DMS53 treated with DMSO at 0.1 percent for 48 hours (cell line): ENCODE data around the gene CHRNA3.

Source experiments
- DNase-seq: peaks from one replicate; lab custom pipeline; 2025; ENCODE audit not compliant: unreplicated experiment; lab: John Stamatoyannopoulos, UW

The CHRNA3 gene

DNA sequence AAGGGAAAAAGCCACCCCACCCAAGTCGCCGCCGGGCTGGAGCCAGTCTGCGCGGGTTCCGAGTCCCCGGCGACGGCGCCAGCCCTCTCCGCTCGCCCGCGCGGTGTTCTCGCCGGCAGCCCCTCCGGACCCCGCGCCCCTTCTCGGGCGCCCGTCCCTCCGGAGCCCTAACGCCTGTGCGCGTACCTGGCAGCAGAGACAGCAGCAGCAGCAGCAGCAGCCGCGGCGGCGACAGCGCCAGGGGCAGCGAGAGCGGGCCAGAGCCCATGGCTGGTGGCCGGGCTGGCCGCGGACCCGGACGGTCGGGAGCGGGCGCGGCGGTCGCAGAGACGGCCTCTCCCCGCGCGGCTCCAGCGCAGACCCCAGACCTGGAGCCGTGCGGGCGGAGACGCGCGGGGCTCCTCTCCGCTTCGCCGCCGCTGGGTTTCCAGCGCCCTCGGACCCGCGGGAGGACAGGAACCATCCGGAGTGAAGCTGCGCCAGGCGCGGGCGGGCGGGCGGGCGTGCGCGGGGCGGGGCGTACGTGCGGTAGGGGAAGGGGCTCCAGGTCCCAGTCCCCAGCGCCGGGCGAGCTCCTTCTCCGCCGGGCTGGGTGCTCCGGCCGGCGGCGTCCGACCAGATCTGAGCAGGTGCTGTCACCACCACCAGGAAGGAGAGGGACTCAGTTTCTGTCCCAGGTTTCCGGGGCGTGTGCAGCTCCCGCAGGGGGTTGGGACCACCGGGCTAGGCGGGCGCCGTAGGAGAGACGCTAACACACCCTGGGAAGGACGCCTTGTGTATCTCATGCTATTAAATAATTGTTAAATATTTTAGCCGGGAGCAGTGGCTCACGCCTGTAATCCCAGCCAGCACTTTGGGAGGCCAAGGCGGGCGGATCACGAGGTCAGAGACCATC, at the start of gene CHRNA3:
CHRNA3 (minus strand) TSS at position 470 of the 895 bp plus-strand sequence; CDS start at position 268, 202 bp downstream.
- no peak for DNase-seq

DNA sequence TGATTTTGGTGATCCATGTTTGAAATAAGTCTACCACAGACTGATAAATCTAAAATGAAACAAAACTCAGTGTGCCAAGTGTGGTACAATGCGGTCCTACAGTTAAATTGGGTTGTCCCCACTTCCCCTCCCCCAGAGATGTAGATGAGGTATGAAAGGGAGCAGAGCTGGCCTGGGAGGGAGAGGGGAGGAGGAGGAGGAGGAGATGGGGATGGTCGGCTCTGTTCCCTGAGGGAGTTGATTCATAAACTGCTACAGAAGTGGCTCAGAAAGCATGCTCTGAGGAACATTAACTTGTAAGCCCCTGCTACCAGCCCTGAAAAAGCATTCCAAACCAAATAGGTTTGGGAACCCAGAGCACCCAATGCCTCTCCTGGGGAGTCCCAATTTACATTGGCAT, 48.2 kb upstream of the CHRNA3 start:
- DNase-seq: no peak

DNA sequence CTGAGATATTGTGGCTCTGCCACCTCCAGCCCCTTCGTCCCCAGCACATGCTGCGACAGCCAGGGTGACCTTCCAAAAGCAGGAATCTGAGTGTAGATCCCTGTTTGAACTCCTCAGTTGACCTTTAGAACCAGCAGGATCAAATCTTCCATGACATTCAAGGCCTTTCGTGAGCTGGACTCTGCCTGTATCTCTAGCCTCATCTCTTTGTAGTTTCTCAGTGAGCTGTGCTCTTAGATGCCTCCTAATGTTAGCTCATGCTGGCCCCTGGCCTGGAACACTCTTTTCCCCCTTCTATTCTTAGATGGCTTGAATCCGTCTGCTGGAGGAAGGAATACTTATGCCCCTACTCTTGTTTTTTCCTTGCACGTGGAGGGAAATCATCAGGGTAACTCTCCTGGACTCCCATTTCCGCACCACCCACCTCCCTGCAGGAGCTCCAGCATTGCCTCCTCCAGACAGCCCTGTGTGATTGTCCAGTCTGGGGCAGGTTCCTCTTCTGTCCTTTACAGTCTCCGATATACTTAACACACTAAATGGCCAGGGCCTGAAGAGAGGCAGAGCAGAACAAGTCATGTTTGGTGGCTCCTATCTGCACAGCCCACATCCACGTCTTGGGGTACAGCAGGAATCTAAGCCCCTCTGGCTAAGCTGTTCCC, 46.9 kb upstream of the CHRNA3 start:
- DNase-seq: no peak

DNA sequence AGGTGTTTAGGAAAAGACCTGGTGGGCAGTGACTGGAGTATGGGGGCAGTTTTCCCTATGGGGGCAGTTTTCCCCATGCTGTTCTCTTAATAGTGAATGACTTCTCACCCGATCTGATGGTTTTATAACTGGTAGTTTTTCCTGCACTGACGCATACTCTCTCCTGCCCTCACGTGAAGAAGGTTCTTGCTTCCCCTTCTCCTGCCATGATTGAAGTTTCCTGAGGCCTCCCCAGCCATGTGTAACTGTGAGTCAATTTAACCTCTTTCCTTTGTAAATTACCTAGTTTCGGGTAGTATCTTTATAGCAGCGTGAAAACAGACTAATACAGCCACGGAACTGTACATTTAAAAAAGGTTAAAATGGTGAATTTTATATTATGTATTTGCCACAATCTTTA, 45.2 kb upstream of the CHRNA3 start:
- no peak for DNase-seq

DNA sequence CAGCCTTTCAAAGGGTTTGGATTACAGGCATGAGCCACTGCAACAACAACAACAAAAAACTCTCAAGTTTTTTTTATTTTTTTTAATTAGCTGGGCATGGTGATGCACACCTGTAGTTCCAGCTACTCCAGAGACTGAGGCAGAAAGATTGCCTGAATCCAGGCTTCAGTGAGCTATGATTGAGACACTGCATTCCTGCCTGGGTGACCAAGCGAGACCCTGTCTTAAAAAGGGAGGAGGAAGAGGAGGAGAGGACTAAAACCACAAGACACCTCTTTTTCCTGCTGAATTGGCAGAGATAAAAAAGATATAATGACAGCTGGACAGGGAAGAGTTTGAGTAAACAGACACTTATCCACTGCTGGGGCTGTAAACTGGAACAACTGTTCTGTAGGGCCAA, 42.9 kb upstream of the CHRNA3 start:
- DNase-seq: no peak

DNA sequence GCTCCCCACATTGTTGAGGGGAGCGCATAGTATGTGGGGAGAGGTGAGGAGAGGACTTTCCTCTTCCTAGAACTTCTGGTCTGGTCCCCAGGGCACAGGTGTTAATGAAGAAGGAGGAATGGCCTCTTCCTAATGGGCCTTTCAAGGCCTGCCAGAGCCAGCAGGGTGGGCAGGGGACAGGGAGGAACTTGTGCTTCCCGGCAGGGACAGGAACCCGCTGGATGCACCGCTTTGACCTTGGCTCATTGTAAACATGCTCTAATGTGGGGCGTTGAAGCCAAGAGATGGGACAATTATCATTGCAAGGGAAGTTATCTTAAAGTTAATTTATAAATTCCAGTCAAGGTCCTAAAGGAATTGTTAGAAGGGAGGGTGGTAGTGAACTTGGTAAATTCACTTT, 41.2 kb upstream of the CHRNA3 start:
- no peak for DNase-seq

DNA sequence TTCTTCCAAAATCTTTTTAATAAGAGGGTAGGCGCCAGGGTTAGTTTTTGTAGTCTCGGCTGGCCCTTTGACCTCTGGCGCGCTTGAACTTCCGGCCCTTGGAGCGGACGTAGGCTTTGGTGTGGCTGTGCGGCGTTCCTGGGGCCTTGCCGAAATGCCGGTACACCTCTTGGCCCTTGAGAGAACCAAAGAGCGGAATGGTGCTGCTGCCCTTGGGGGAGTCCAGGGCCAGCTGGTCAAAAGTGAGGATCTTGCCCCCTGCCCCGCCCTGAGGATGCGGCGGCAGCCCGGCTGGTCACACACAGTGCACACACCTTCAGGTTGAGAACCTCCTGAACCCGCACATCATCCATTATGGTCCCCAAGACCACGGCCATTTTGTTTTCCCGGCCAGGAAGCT, 40.2 kb upstream of the CHRNA3 start:
- no peak for DNase-seq

DNA sequence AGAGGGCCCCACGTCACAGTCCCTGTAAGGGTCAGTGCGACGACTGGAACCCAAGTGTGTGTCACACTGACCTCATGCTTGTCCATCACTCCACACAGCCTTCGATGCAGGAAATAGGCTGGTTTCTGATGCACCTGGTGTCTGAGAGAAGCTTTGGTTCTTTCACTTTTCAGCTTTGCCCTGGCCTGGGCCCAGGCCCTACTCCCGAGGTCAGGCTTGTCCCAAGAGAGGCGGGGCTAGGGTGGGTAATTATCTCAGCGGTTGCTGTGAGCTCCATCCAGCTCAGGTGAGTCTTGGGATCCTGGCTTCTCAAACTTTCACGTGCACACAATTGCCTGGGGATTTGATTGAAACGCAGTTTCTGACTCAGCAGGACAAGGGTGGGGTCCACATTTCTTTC, 39.8 kb upstream of the CHRNA3 start:
- DNase-seq: no peak

DNA sequence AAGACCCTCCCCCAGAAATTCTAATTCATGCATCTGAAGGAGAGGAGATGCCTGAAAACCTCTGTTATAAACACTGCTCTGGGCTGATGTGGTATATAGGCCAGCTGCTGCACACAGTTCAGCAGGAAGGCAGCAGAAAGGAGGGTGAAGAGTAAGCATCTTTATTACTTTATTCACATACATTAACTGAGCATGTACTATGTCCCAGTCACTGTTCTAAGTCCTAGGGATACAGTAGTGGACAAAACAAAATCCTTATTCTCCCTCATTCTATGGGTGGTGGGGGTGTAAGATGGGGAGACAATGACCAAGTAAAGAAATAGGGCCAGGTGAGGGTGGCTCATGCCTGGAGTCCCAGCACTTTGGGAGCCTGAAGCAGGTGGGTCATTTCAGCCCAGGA, 38.0 kb upstream of the CHRNA3 start:
- DNase-seq: no peak

DNA sequence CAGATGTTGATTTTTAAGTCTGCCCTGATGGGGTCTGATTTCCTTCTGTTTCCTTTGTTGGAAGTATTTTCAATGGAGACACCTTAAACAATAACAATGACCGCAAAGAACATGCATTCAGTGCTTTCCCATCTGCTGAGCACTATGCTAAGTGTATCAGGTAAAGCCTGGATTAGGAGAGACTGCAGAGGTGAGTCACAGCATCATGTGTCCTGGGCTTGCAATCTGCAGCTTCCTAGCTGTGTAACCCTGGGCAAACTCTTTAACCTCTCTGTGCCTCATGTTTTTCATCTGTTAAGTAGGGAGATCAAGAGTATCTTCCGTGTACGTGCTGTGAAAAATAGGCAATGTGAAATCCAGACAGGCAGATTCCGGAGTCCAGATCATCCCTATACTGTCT, 33.5 kb upstream of the CHRNA3 start:
- no peak for DNase-seq

DNA sequence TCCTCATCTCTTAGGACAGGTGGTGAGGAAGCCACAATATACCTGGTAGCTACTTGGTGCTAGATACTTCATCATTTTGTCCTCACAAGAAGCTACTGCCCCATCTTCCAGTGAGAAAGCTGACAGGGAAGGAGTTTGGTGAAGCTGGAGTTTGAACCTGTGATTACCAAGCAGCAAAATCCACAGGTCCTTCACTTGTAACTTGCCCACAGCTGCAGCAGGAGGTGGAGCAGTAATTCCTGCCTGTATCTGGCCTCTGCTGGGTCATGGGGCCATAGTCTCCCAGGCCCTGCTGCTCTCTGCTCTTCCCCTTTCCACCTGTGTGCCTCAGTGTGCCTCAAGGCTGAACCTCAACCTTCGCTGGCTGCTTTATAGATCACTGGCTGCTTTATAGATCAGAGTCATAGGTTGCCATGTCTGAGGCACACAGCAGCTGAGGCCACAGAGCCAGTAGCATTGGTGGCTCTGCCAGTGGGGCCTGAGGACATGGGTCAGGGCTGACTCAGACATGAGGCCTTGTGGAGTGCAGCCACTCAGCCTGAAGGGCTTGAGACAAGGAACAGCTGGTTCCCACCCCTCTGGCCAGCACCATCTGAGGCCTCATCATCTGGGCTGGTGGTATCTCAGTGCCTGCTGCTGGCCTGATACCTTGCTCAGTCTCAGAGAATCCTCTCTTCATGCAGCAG, 31.3 kb upstream of the CHRNA3 start:
- no peak for DNase-seq

DNA sequence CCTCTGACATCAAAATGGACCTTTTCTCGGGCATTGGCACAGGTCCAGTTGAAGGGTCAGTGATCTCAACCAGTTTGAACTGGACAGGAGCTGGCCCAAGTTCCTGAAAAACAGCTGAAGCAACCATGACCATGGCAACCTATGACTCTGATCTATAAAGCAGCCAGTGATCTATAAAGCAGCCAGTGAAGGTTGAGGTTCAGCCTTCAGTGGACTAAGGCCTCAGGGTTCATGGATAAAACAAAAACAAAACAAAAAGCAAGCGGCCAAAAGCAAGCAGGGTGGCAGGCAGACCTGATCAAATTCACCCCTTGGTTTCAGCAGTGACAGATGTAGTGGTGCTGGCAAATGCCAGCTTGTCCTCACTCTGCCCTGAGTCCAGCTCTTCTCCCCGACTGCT, 30.2 kb upstream of the CHRNA3 start:
- no peak for DNase-seq

DNA sequence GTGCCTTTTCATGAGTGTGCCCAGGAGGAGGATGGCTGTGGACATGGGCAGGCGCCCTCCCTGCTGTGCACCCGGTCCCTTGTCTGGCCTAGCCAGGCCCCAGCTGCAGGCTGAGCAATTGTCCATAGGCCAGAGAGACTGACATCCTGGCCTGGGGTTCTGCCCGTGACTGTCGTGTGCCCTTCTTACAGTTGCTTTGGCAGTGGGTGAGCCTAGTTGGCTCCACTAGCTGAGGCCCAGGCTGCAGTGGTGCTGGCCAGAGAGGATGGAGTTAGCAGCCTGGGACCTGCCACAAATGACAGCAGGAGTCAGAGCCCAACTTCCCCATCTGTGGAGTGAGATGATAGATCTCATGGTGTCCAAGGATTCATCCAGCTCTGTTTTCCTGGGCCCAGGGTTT, 29.2 kb upstream of the CHRNA3 start:
- DNase-seq: no peak

DNA sequence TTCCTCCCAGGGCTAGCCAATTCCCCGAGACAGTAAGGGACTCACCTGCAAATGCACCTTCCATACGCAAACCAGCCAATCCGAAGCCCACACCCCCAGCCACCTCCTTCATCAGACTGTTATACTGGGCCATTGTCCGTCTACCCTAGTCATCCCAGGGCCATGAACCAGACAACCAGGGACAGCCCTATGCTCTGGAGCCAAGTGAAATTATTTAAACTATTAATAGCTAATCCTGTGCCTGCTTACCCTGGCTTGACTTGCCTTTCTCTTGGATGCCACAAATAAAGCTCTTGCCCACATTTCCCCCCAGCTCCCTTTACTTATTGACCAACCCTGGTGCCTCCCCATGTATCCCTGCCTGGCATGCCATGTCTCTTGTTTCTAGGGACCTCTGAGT, 24.2 kb upstream of the CHRNA3 start:
- no peak for DNase-seq

DNA sequence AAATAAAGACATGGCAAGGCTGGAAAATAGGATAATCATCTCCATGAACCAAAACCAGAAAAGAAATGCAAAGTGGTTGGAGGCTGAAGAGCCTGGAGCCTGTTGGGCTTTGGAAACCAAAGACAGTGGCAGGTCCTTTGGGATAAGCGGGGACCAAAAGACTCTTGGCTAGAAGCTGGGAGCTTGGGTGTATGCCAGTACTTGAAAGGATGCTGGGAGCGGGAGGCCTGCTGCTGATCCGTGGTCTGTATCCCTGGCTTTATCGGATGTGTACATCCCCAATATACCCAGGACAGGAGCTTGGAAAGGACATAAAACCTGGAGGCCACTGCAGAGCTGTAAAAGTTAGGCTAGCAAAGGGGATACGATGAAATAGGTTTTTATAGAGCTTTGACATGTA, 21.5 kb upstream of the CHRNA3 start:
- DNase-seq: no peak

DNA sequence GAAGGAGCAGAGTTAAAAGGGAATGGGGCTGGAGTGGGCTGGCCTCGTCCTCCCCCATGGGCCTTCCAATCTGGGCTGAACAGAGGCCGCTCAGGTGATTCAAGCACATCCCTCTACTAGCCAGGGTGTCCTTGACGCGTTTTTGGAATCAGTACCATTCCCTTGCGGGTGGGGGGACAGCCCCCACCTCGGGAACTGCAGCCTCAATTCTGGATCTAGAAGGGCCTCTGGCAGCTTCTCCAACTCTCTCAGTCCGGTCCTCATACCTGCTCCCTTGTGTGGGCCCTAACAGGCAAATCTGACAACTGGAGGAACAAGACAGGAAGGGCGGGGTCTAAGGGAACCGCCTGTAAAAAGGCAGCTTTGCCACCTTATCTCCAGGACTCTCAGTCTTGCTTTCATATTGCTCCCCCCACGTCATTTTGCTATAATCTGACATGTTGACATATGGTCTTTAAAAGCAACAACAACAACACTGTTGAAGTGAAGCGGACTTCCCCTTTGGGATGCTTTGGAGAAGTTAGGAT, 21.0 kb upstream of the CHRNA3 start:
- no peak for DNase-seq

DNA sequence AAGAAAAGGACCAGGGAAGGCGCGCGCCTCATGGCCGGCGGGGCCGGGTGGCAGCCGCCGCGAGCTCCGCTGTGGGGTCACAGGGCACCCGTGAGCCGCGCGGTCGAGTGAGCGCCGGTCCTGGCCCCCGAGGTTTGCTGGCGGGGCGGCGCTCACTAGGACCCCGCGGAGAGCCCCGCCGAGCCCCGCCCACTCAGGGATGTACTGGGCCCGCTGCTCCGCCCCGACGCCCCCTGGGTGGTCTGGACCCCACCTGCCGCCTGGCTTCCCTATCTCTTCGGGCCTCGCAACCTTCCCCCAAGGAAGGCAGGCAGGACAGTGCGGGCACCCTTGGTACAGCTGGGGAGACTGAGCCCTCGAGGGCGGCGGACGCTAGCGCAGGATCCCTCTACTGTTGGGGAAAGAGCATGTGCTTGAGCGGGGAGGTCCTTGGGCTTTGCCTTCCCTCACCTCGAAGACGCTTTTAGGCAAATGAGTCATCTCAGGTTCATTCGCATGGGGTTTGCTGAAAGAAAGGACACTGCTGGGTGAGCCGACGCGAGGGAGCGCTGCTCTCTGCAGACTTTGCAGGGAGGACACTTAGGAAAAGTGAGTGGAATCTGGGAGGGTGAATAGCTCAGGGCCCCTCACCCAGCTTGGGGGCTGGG, 20.4 kb upstream of the CHRNA3 start, which contains the start of gene CHRNB4:
CHRNB4 (minus strand) TSS at position 109 of the 647 bp plus-strand sequence; CDS start at position 32, 77 bp downstream.
- no peak for DNase-seq

DNA sequence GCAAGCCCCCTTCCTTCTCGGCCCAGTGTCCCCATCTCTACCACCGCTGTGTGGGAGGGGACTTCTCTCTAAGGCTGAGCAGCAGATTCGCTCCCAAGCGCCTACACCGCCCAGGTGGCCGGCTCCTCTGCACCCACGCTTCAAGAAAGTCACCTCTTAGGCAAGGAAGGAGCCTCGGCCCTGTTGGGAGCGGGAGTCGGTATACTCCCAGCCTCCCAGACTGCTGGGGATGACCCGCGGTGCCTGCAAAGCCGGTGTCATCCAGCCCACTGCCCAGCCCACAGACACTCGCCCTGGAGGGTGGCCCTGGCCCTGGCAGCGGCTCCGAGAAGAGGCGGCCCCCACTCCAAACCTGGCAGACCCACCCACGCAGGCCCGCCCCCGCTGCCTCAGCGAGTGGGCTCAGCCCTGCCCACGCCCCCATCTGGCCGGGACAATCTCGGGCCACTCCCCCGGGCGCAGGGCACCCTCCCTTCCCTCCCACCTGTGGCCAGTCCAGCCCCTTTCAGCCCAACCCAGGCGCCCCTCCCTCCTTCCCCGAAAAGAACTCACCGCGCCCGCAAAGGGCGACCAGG, 19.8 kb upstream of the CHRNA3 start:
- DNase-seq: no peak

DNA sequence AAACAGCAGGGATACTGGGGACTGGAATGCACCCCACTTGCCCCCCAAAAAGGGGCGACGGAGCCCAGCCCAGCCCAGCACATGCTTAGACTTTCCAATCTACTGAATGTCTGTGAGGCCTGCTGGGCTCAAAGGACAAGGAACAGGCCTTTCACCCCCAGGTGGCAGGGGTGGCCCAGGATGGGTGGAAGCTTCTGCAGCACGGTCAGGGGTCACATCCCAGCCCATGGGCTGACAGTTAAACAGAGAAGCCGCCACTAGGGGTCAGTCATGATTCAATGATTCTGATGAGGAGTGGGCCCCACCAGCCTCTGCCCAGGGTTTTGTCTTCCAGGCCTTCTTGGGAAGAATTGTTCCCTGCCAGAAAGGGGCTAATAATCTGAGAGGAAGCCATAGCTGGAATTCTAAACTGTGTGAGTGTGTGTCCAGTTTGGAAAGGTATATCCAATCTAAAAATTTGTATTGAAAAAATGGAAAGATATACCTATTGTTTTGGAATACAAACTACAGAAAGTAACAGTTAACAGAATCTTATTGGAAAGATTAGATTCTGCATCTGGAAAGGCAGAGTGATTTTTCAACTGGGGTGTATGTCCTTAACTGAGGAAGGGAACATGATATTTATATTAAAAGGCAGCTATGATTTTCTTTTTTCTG, 18.0 kb upstream of the CHRNA3 start:
- DNase-seq: peak; percentile 37

DNA sequence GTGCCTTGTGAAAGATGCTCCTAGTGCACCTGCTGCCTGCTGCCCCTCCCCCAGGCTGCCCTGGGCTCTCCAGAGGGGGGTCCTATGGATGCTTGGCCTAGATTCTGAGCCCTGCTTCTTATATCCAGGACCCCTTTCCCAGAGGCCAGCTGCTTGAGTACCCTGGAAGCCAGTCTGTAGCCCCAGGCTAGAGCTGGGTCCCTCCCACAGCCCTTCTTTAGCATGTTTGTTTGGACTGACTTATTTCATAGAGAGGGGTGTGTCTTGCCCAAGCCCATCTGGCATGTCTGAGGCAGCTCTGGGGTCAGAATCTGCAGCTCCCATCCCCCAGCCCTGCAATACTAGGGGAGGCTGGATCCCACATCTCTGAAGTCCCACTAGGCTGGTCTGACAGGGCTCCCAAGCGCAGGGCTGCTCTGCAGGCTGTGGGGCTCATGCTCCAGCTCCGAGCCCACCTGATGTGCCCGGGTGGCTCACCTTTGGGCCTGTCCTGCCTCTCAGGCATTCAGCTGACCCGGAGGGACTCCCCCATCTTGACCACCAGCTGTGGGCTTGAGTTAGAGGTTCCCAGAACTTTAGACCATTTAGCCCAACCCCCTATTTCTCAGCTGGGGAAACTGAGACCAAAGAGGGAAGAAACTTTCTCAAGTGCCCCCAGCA, 17.1 kb upstream of the CHRNA3 start:
- no peak for DNase-seq
